Measurements from ENCODE around the gene RGL3.
"Not testable (repeated sequence)": the region's sequence is repeated elsewhere in the genome, so short reads cannot be mapped to it uniquely, and the experiment has no call there.

Gene RGL3

GRCh38 chr19:11418094-11418548, 993 bp downstream of the RGL3 start:
- no peak for DNase-seq

DNA sequence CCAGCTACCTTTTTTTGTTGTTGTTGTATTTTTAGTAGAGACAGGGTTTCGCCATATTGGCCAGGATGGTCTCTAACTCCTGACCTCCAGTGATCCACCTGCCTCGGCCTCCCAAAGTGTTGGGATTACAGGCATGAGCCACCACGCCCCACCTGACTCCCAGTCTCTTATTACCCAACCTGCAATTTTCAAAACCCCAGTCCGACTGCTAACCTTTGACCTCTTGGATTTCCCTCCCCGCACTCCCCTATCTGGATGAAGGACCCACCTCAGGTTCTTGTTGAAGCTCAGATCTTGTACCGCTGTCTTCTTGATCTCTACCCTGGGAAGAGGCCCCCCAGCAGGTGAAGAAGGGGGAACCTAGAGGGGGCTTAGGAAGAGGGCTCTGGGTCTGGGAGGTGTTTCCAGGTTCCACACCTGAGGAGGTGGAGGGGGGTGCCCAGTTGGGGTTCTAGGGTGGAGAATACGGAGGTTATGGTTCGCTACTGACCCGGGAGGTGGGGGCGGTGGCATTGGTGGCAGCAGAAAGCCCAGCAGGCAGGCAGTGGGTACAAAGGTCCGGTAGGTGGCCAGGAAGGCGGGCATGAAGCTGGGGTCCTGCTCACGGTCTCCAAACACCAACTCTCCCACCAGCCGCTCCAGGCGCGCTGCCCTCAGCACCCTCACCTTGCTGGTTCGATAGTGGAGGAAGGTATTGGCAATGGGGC, 2.6 kb downstream of the RGL3 start:
- no peak for DNase-seq

- no peak for DNase-seq
These were observed 4.6 kb downstream of the RGL3 start for GRCh38 chr19:11414544-11414943.

DNA sequence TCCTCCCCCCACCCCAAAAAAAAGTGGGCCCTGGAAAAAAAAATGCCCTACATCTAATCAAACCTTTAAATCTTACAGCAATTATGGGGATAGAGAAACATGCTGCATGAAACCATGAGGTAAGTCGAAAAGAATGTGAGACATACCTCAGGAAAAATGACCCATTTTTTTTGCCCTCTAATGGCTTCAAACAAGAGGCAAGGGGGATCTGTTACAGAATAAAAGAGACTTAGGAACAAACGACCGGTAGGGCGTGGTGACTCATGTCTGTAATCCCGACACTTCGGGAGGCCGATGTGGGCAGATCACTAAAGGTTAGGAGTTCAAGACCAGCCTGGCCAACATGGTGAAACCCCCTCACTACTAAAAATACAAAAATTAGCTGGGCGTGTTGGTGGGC, 8.4 kb downstream of the RGL3 start:
- no peak for DNase-seq

DNA sequence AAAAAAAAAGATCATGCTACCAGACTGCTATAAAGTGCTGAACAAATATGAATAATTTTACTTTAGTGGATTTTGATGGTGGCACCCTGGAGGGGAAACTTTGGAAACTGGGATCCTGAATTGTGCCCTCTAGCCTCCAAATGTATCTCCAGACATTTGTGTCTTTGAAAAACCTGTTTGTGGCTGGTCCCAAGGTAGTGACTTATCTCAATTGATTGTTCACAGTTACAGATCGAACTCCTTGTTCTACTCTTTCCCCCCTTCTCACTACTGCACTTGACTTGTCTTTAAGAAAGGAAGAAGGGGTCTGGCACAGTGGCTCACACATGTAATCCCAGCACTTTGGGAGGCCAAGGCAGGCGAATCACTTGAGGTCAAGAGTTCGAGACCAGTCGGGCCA, 10.5 kb downstream of the RGL3 start:
- no peak for DNase-seq

DNA sequence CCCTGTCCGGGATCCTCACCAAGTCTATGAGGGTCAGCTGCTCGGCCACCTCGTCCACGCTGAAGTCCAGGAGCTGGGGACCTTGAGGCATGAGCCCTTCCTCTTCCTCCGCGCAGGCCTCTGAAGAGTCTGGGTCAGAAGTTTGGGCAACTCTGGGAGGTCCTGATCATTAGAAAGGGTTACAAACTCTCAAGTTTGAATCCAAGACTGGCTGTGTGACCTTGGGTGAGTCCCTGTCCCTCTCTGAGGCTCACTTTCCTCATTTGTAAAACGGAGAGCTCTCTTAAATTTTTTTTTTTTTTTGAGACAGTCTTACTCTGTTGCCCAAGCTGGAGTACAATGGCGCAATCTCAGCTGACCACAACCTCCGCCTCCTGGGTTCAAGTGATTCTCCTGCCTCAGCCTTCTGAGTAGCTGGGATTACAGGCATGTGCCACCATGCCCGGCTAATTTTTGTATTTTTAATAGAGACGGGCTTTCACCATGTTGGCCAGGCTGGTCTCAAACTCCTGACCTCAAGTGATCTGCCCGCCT, 12.3 kb downstream of the RGL3 start:
- not testable (repeated sequence) for DNase-seq

DNA sequence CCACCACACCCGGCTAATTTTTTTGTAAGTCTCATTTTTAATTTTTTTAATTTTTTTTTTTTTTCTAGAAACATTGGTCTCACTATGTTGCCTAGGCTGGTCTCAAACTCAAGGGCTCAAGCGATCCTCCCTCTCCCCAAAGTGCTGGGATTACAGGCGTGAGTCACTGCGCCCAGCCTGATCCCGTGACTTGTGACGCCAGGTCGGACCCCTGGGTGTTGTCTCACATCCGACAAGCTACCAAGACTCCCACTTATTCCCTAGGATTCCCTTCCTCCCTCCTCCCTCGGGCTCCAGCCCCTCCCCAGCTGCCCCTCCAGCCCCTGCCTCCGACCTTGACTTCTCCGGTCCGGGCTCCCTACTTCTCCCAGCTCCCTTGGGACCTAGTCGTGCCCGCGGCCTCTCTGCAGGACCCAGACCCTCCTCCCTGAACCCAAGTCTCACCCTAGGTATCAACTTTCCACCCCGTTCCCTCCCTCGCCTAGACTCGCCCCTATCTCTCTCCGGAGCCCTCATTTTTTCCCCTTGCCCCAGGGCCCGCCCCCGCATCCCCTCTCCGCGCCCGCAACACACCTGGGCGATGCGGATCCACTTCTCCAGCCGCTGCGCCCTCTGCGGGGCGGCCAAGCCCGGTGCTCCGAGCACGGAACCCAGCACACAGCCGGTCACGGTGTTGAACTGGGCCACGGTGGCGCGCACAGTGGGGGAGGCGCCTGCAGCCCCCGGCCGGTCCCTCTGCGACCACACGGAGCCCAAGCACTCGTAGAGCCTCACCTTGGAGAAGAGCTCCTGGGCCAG, 13.1 kb downstream of the RGL3 start:
- DNase-seq = no peak

- no peak for DNase-seq
These were observed 14.4 kb downstream of the RGL3 start for GRCh38 chr19:11404588-11405222.

GRCh38 chr19:11401808-11402543, 17.1 kb downstream of the RGL3 start:
- DNase-seq = no peak

DNA sequence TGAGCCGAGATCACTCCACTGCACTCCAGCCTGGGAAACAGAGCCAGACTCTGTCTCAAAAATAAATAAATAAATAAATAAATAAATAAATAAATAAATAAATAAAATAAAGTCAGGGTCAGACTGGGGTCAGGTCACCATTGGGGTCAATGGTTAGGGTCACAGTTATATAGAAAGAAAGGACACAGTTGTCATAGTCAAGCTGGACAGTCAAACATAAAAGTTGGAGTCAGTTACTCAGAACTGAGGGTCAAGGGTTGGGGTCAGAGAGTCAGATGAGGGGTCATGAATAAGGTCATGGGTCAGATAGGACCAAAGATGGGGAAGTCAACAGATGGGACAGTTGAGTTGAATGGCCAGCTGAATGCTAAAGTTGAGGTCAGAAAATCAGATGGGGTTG, 18.3 kb downstream of the RGL3 start:
- no peak for DNase-seq

DNA sequence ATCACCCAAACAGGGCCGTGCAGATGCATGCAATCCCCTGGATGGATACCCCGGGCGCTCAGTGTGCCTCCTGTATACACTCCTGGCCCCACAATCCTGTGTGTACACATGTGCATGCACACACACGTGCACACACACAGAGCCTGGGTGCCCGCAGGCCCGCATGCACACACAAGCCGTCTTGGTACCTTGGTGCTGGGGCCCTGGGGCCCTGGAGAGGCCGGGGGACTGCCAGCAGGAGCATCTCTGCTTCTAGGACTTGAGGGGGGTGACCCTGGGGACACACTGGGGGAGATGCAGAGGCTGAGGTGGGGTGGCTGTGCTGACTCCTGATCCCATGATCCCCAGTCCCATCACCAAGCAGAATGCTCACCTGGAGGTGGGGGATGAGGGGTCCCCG, 19.4 kb downstream of the RGL3 start:
- no peak for DNase-seq

DNA sequence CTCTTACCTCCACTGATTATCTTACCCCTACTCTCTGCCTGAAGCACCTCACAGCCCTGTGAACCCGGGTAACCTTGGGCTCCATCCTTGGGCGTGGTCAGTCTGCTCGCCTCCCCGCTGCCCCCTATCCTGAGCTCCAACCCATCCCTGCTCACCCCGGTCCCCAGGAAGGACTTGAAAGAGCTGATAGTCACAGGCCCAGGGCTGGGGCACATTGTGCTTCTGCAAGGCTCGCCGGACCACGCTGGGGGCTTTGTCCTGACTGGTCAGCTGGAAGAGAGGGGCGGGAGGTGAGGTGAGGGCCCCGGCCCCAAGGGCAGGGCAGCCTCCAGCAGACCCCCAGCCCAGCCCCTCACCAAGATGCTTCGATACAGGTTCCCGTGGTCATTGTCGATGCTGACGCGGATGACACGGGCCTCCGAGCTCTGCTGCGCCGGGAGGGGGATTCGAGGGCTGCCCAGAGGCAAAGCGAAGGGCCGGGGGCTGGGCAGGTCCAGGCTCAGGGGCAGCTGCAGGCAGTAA, 22.0 kb downstream of the RGL3 start:
- no peak for DNase-seq

GRCh38 chr19:11390933-11391680, 28.0 kb downstream of the RGL3 start:
- DNase-seq = no peak

DNA sequence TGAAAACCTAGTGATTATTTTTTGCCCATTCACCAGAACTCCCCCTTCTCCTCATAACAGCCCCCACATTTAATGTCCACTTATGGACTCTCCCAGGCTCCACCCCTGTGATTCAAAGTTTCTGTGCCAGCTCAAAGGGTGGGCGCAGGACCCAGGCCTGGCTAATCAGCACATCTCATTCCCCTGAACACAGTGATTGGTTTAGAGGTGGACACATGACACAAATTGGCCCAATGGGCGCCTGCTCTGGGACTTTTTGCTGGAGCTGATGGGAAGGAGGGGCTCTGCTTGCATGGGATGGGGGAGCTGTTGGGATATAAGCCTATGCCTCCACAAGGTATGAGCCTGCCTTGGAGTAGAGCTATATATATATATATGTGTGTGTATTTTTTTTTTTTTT, 28.8 kb downstream of the RGL3 start:
- no peak for DNase-seq

DNA sequence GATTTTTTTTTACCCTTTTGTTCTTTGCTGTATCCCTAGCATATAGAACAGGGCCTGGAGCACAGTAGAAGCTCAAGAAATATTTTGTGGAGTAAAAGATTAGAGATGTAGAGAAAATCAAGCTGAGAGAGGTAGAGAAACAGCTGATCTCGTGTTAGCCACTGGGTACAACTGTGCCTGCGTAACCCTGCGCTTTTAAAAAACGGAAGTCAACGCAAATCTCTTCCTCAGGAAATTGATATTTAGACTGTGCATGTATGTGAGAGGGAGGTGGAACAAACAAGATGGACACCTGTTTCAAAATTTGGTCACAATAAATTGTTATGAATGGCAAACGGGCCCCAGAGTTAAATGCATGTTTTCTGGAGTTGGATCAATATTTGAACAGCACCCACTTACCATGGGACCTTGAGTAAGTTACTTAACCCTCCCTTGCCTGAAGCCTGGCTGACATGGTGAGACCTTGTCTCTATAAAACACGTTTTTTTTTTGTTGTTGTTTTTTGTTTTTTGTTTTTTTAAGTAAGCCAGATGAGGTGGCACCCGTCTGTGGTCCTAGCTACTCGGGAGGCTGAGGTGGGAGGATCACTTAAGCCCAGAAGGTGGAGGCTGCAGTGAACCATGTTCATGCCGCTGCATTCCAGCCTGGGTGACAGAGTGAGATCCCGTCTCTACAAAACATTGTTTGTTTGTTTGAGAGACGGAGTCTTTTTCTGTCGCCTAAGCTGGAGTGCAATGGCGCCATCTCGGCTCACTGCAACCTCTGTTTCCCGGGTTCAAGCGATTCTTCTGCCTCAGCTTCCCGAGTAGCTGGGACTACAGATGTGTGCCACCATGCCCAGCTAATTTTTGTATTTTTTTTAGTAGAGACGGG, 31.7 kb downstream of the RGL3 start:
- DNase-seq = no peak

DNA sequence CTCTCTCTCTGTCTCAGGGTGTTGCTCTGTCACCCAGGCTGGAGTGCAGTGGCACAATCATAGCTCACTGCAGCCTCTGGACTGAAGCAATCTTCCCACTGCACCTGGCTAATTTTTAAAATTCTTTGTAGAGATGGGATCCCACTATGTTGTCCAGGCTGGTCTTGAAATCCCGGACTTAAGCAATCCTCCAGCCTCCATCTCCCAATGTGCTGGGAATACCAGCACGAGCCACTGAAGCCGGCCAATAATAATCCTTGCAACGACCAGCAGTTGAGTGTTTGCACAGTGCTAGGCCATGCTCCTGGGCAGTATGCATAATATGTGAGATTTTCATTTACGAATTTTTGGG, 34.4 kb downstream of the RGL3 start:
- DNase-seq = no peak

DNA sequence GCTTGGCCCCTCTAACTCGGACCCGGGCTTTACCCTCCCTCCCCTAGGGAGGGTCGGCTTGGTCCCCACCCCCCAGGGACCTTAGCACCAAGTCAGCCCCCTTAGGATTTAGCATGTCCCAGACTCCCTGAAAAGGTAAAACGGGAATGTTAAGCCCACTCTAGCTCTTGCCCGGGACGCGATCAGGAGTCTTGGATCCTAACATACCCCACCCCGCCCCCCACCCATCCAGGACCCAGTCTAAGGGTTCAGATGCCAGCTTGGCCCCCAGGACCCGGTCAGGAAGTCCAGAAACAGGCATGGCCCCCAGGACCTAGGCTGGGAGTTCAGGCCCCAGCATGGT, 35.4 kb downstream of the RGL3 start:
- DNase-seq = no peak

GRCh38 chr19:11382898-11383705, 36.0 kb downstream of the RGL3 start:
- DNase-seq = peak; percentile 81

DNA sequence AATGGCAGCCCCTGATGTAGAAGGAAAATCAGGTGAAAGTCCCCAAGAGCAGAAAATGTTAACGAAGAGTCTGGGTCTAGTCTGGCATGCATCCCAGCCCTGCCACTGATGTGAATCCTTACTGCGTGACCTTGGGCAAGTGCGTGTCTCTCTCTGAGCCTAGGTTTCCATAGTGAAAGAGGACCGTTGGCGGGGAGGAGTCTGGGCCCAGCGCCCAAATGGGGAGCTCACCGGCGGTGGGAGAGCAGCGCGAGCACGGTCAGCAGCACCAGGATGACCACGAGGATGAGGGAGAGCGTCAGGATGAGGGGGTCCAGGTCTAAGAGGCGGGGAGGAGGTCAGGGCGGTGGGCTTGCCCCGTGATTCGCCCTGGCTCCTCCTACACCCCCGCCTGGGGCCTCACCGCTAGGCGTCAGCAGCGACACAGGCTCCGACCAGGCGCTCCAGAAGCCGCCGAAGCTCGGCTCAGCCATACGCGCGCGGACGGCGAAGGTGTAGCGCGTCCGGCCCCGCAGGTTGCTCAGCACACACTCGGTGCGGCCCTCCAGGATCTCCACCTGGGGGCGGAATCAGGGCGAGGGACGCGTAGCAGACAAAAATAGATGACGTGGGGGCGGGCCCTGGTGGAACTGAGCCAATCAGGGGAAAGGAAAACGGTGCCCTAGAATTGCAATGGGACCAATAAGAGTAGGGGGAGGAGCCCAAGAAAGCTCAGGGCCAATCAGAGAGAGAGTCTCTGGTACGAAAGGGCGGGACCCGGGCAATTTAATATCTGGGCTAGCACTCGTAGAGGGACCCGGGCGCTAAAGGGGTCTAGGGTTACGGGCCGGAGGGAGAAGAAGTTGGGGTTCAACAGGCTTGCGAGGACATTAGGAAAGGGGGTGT, 38.2 kb downstream of the RGL3 start:
- DNase-seq = peak; percentile 95
